K562 (cell line): Measurements from ENCODE around the gene TYRP1.

Experiments
- POLR2A ChIP-seq: fragments of 450-650 bp; conservative IDR thresholded peaks from 2 replicates; pipeline ENCODE4 v1.6.1; 2016
- TFAM ChIP-seq: fragments of 250-450 bp; sonication (Bioruptor Pico); conservative IDR thresholded peaks from 2 replicates; pipeline ENCODE4 v1.5.0; 2021; ENCODE audit warnings: mild to moderate bottlenecking, moderate library complexity
- ZNF668 ChIP-seq: fragments of 250-450 bp; sonication (Bioruptor Pico); IDR thresholded peaks from 2 replicates; pipeline ENCODE4 v1.8.0; 2022; ENCODE audit warnings: mild to moderate bottlenecking, inconsistent platforms

DNA sequence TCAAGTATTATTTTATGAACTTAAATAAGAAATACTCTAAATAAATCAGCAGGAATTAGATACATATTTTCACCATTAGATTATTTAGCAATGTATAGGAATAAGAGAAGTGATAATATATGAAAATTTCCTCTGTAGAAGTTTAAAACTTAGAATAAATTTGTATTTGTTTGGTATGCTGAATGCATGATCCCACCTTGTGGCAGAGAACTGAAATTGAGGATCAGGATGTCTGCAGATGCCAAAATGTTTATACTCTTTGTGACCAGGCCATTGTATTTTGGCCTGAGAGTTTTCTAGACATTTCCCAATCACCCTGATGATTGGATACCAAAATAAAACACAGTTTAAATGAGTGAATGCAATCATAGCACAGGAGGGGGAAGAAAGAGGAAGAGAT lies 6.3 kb downstream of the TYRP1 start:
- no peak for TF ChIP-seq POLR2A
- TF ChIP-seq ZNF668 (CRISPR knock-in tag) = no peak
- TF ChIP-seq TFAM = no peak
